GM12873 (cell line): ENCODE data around the gene CEACAM16.

Experiments
- CTCF ChIP-seq: IDR thresholded peaks from 2 replicates; pipeline ENCODE4 v1.5.1; 2012; ENCODE audit warnings: low read depth, mild to moderate bottlenecking, moderate library complexity, low read length, control low read depth; ENCODE audit not compliant: insufficient read depth; ENCODE audit errors: missing control alignments

Gene CEACAM16

GRCh38 chr19:44758596-44758995 is 59.6 kb downstream of the CEACAM16 start:
- TF ChIP-seq CTCF, result no peak

GRCh38 chr19:44759083-44759804 is 60.3 kb downstream of the CEACAM16 start:
- TF ChIP-seq CTCF, result no peak
